Mucosa of descending colon (tissue), 3 donors: ENCODE measurements around the gene MBD3. TPM values are rescaled to one million over a fixed set of nuclear protein-coding genes. Genes with fewer than 3 reads are reported as not detected.

Experiments used
- ATAC-seq: fragments of 200-7000 bp; cut with Tn5 transposase; one replicate; pipeline ENCODE4 v1.9.1; 2020; ENCODE audit warnings: mild to moderate bottlenecking, moderate library complexity
- DNase-seq, 3 donors: peaks; one replicate each; pipeline ENCODE4 v3.0.0-alpha.2; 2020
- H3K36me3 ChIP-seq: fragments of 200-600 bp; one replicate; pipeline ENCODE4 v1.8.0; 2021; ENCODE audit warnings: low read depth, mild to moderate bottlenecking
- H3K4me1 ChIP-seq: fragments of 200-600 bp; one replicate; pipeline ENCODE4 v1.8.0; 2021; ENCODE audit warnings: low read depth, mild to moderate bottlenecking
- H3K4me3 ChIP-seq: fragments of 200-600 bp; one replicate; pipeline ENCODE4 v1.8.0; 2021; ENCODE audit warnings: mild to moderate bottlenecking
- H3K9me3 ChIP-seq: fragments of 200-600 bp; one replicate; pipeline ENCODE4 v1.8.0; 2021; ENCODE audit warnings: mild to moderate bottlenecking
- intact Hi-C, 2 donors: fragments of 100-400 bp; cut with DNase I in 1 of 2; cut with micrococcal nuclease in 1 of 2; formaldehyde crosslinking; loops; one replicate each; pipeline versions ENCODE4 v1.11.0 to v1.11.1; 2022; cut with DNase I, micrococcal nuclease
- total RNA-seq, 3 donors: library from RNA; stranded (reverse); fragmentation: NEBNext Ultra II Directional in 2 of 3; extraction: Animal tissue kit (Norgen Biotek cat#: 25700) in 2 of 3; gene quantifications; one replicate each; pipeline versions ENCODE4 v1.2.1 to v1.2.4, GENCODE V29; 2021 to 2023
- TF ChIP-seq, protein P1 (sequence below): fragments of 200-600 bp; IDR thresholded peaks from one replicate; pipeline ENCODE4 v1.8.0; 2022; ENCODE audit warnings: antibody characterized with exemption, mild to moderate bottlenecking
- donor health status: DM: no; HTN: no; CAD: no; lungs with moderate emphysema.
- donor health status: DM: no; HTN: no; CAD: no.
- donor health status: DM: no; HTN: yes; CAD: no.

MBD3 gene
- total RNA-seq, 3 donors from 2014 or later = 54.1 to 78.2 (median 54.2) TPM

DNA sequence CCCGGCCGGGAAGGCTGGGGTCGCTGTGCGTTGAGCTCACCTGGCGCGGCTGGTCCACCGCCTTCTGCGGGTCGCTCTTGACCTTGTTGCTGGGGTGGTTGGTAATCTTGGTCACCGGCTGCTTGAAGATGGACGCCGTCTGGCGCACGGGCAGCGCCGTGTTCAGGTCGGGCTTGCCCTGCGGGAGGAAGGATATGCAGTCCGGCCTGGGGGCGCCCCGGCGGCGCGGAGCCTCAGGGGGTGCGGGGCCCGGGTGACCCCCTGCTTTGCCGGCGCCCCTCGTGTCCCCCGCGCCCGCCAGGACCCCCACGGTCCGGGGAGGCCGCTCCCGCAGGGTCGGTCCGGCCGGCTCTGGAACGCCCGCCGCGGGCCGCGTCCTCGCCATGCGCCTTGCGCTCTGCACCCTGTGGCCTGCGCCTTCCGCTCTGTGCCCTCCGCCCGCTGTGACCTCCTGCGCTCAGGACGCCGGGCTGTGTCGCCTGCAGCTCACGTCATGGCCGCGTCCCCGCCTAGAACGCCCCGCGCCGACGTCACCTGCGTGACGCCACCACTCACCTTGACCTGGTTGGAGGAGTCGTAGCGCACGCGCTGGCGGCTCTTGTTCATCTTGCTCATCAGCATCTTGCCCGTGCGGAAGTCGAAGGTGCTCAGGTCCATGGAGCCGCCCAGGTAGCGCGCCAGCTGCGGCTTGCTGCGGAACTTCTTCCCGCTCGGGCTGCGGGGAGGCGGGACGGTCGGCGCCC lies 8.0 kb downstream of the MBD3 start:
- no peaks in the 10 kb centered on the region for H3K9me3 ChIP-seq
- DNase-seq (no peak), ATAC-seq (no peak)
- intact Hi-C loops = no loop called here
- H3K4me3 ChIP-seq = no peak overlapping the region
- H3K36me3 ChIP-seq = no peaks in the 10 kb centered on the region
- TF ChIP-seq, protein P1, sequence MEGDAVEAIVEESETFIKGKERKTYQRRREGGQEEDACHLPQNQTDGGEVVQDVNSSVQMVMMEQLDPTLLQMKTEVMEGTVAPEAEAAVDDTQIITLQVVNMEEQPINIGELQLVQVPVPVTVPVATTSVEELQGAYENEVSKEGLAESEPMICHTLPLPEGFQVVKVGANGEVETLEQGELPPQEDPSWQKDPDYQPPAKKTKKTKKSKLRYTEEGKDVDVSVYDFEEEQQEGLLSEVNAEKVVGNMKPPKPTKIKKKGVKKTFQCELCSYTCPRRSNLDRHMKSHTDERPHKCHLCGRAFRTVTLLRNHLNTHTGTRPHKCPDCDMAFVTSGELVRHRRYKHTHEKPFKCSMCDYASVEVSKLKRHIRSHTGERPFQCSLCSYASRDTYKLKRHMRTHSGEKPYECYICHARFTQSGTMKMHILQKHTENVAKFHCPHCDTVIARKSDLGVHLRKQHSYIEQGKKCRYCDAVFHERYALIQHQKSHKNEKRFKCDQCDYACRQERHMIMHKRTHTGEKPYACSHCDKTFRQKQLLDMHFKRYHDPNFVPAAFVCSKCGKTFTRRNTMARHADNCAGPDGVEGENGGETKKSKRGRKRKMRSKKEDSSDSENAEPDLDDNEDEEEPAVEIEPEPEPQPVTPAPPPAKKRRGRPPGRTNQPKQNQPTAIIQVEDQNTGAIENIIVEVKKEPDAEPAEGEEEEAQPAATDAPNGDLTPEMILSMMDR = no peak
- H3K4me1 ChIP-seq = no peaks in the 10 kb centered on the region

- TF ChIP-seq, protein P1 = no peak
- DNase-seq (no peak), ATAC-seq (no peak)
- no peak overlapping the region for H3K4me3 ChIP-seq
- intact Hi-C loops = no loop called here
- no peaks in the 10 kb centered on the region for H3K36me3 ChIP-seq
- no peaks in the 10 kb centered on the region for H3K4me1 ChIP-seq
- no peaks in the 10 kb centered on the region for H3K9me3 ChIP-seq
Measured at GRCh38 chr19:1582201-1582600, 10.5 kb downstream of the MBD3 start.

DNA sequence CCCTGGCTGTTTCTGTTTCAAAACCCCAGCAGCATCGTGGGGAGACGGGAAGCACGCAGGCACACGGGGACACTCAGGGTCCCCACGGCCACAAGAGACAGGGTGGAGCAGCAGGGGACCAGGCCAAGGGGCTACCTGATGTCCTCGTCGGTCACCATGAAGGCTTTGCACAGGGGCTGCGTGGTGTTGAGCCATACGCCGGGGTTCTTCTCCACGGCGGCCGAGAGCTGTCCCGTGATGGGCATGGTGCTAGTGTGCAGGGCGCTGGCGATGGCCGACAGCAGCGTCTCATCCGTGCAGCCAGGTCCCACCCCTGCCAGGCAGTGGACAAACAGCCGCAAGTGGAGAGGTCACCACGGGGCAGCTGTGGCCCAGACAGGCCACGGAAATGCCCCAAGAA lies 11.7 kb downstream of the MBD3 start:
- DNase-seq (no peak), ATAC-seq (no peak)
- intact Hi-C loops = no loop called here
- H3K9me3 ChIP-seq = no peaks in the 10 kb centered on the region
- H3K4me3 ChIP-seq = no peak overlapping the region
- no peaks in the 10 kb centered on the region for H3K36me3 ChIP-seq
- no peaks in the 10 kb centered on the region for H3K4me1 ChIP-seq
- TF ChIP-seq, protein P1 = no peak

DNA sequence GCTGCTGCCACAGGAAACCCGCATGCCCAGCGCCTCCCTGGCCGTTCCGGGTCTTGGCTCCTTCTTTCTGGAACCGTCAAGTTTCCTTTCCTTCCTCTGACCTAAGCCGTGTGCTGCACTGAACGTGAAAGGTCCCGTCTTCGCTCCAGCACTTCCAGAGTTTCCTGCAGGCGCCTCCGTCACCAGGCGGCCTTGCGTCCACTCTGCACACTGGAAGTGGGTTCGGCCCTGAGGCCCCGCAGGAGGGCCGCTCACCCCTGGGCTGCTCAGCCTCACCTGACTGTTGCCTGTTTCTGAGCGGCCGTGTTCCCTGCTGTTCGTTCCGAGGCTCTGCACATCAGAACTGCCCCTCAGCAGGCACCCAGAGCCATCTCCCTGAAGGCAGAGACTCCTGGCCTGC lies 12.3 kb downstream of the MBD3 start:
- Histone ChIP-seq H3K4me1 (no peaks in the 10 kb centered on the region), H3K36me3 (no peaks in the 10 kb centered on the region), H3K9me3 (no peaks in the 10 kb centered on the region), H3K4me3 (no peak overlapping the region)
- DNase-seq (no peak), ATAC-seq (no peak)
- intact Hi-C loops = no loop called here
- TF ChIP-seq, protein P1 = no peak

DNA sequence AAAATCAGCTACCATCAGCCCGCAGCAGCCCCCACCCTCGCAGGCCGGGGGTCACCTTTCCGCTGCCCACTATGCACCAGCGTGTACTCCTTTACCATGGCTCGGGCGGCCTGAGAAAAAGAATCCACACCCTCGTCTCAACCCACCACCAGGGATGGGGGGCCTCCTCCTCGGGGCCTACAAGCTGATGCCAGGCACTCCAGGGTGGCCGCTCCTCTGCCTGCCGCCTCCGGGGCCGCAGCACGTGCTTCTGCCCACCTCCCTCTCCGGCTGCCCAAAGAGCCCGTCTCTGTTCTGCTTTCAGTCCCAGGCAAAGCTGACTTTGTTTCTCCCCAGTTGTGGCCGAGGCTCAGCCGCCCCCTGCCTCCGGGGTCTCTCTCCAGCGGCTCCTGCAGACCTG lies 13.4 kb downstream of the MBD3 start:
- DNase-seq (no peak), ATAC-seq (no peak)
- Histone ChIP-seq H3K36me3 (no peaks in the 10 kb centered on the region), H3K9me3 (no peaks in the 10 kb centered on the region), H3K4me3 (no peak overlapping the region), H3K4me1 (no peaks in the 10 kb centered on the region)
- intact Hi-C loops = no loop called here
- TF ChIP-seq, protein P1 = no peak
